Epithelial cell of proximal tubule (primary cell): ENCODE measurements around the gene HORMAD2. TPM values are rescaled to one million over a fixed set of nuclear protein-coding genes. Genes with fewer than 3 reads are reported as not detected.
"Not testable (repeated sequence)": the region's sequence is repeated elsewhere in the genome, so short reads cannot be mapped to it uniquely, and the experiment has no call there.

Source experiments
- DNase-seq: peaks from one replicate; pipeline ENCODE4 v3.0.0-alpha.2; 2011; ENCODE audit warnings: low read depth
- H3K4me3 ChIP-seq: 2 replicates; pipeline ENCODE4 v1.5.1; 2011; ENCODE audit warnings: low read depth, mild to moderate bottlenecking, low read length
- CTCF ChIP-seq: conservative IDR thresholded peaks from 2 replicates; pipeline ENCODE4 v1.5.1; 2012; ENCODE audit warnings: low read depth, mild to moderate bottlenecking, low read length
- total RNA-seq: library from RNA; depleted of rRNA; stranded (reverse); fragments of >200 nt; gene quantifications from 2 replicates; pipeline ENCODE4 v1.2.3, GENCODE V29; 2015

Gene HORMAD2
- total RNA-seq, 1 donor from 2014 or later = not detected

DNA sequence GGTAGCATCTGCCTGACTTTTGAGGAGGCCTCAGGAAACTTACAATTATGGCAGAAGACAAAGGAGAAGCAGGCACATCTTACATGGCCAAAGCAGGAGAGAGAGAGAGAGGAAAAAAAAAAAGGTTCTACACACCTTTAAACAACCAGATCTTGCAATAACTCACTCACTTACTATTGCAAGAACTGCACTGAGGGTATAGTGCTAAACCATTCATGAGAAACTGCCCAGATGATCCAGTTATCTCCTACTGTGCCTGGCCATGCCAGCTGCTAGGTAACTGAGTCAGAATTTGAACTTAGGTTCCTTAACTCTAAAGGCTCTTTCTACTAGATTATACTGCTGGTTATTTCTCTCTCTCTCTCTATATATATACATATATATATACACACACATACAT lies 7.3 kb downstream of the HORMAD2 start:
- DNase-seq = peak; percentile 54
- TF ChIP-seq CTCF = no peak
- H3K4me3 ChIP-seq = no peak overlapping the region

DNA sequence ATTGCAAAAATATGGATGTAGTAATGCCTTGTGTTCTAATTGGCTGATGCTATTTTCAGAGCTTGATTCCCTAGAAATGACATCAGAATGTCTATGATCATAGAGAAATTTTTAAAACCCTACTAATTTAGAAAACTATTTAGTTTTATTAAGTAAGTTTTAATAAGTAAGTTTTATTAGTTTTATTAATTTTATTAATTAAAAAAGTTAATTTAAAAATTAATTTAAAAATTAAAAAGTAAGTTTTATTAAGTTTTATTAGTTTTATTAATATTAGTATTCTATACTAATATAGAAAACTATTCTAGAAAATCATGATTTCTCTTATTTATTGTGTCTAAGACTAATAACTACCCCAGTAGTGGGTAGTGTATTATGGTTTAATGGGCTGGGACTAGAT lies 8.2 kb downstream of the HORMAD2 start:
- DNase-seq = no peak
- H3K4me3 ChIP-seq = no peak overlapping the region
- no peak for TF ChIP-seq CTCF

GRCh38 chr22:30089655-30089974 lies 9.4 kb downstream of the HORMAD2 start:
- TF ChIP-seq CTCF = no peak
- no peak overlapping the region for H3K4me3 ChIP-seq
- DNase-seq = no peak

- TF ChIP-seq CTCF = no peak
- DNase-seq = no peak
- no peak overlapping the region for H3K4me3 ChIP-seq
These were observed 12.4 kb downstream of the HORMAD2 start for GRCh38 chr22:30092686-30093085.

DNA sequence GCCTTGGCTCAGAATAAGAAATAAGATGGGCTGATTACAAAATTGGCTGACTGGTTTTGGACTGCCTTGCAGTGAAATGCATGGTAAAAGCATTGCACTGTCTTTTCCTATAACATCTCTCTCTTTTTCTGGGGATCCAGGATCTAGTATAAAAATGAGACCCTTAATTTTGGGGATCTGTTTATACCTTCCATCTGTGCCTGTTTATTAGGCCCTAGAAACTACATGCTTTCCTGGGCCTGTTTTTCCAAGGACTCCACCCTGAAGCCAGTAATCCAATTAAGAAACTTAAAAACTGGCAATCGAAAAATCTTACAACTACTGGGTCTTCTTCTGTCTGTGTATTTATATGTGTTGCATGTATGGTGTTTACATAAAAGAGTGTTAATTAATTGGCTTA lies 14.5 kb downstream of the HORMAD2 start:
- no peak overlapping the region for H3K4me3 ChIP-seq
- no peak for DNase-seq
- no peak for TF ChIP-seq CTCF

DNA sequence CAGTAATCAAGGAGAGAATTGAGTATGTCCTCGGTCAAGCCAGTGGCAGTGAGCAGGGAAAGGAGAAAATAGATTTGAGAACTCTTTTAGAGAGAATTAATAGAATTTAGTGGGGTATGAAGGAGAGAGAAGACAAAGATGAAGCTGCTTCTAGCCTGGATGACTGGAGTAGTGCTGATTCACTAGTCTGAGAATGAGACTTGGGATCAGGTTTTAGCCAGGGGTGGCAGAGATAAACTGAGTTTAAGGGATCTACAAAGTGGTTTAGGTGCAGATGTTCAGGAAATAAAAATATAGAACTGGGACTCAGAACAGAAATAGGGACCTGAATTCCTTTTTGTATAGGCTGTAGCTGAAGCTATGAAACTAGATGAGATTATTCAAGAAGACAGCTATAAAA lies 17.6 kb downstream of the HORMAD2 start:
- no peak overlapping the region for H3K4me3 ChIP-seq
- DNase-seq = no peak
- no peak for TF ChIP-seq CTCF

GRCh38 chr22:30100770-30101169 lies 20.5 kb downstream of the HORMAD2 start:
- not testable (repeated sequence) for H3K4me3 ChIP-seq, DNase-seq
